ENCODE measurements around the gene GDF15.
"Not testable (repeated sequence)": the region's sequence is repeated elsewhere in the genome, so short reads cannot be mapped to it uniquely, and the experiment has no call there.

DNA sequence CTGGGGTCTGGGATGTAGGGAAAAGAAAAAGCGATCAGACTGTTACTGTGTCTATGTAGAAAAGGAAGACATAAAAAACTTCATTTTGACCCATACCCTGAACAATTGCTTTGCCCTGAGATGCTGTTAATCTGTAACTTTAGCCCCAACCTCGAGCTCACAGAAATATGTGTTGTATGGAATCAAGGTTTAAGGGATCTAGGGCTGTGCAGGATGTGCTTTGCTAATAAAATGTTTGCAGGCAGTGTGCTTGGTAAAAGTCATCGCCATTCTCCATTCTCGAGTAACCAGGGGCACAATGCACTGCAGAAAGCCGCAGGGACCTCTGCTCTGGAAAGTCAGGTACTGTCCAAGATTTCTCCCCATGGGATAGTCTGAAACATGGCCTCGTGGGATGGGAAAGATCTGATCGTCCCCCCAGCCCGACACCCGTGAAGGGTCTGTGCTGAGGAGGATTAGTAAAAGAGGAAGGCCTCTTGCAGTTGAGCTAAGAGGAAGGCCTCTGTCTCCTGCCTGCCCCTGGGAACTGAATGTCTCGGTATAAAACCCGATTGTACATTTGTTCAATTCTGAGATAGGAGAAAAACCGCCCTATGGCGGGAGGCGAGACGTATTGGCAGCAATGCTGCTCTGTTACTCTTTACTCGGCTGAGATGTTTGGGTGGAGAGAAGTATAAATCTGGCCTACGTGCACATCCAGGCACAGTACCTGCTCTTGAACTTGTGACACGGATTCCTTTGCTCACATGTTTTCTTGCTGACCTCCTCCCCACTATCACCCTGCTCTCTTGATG, 16.7 kb downstream of the GDF15 start:
- TF ChIP-seq CTCF (IDR thresholded peaks at IDR 0.05 in 4 of 5, conservative IDR thresholded peaks at IDR 0.05 in 1 of 5); POLR2A (IDR thresholded peaks at IDR 0.05): not testable (repeated sequence)
